Natural killer cell treated with Interleukin-12 subunit alpha and Interleukin-12 subunit beta and Interleukin-15 and Interleukin-18, amount 100 ng/mL, for 72 hours (primary cell): ENCODE results near the gene POLE. TPM values are rescaled to one million over a fixed set of nuclear protein-coding genes. Genes with fewer than 3 reads are reported as not detected.
"Not testable (repeated sequence)": the region's sequence is repeated elsewhere in the genome, so short reads cannot be mapped to it uniquely, and the experiment has no call there.

Experiments used
- ATAC-seq, 2 donors: fragments of 150-1000 bp; cut with Tn5 transposase in 1 of 2; sonication (Bioruptor Pico), chemical (Tn5 transposase) in 1 of 2; 2 replicates each; pipeline ENCODE4 v1.10.0; 2021
- DNase-seq: peaks from one replicate; pipeline ENCODE4 v3.0.0; 2022; ENCODE audit warnings: low spot score
- H3K27ac Mint-ChIP-seq, 2 donors: 1 replicate in 1 of 2; 2 replicates in 1 of 2; pipeline ENCODE4 v1.8.0; 2022; ENCODE audit warnings: mixed read lengths in 2 of 2, mild to moderate bottlenecking in 1 of 2, moderate library complexity in 1 of 2
- H3K27me3 Mint-ChIP-seq, 2 donors: 1 replicate in 1 of 2; 2 replicates in 1 of 2; pipeline ENCODE4 v1.8.0; 2022; ENCODE audit warnings: mixed read lengths in 2 of 2
- H3K36me3 Mint-ChIP-seq: one replicate; pipeline ENCODE4 v1.8.0; 2022; ENCODE audit warnings: mixed read lengths
- H3K4me1 Mint-ChIP-seq, 2 donors: 1 replicate in 1 of 2; 2 replicates in 1 of 2; pipeline ENCODE4 v1.8.0; 2022; ENCODE audit warnings: low read depth in 2 of 2, mixed read lengths in 2 of 2, mild to moderate bottlenecking in 1 of 2
- H3K4me3 Mint-ChIP-seq: one replicate; pipeline ENCODE4 v1.8.0; 2022; ENCODE audit warnings: mixed read lengths
- H3K9me3 Mint-ChIP-seq: 2 replicates; pipeline ENCODE4 v1.8.0; 2022; ENCODE audit warnings: mixed read lengths
- total RNA-seq, 2 donors: library from RNA; stranded (reverse); gene quantifications; one replicate each; pipeline ENCODE4 v1.2.3, GENCODE V29; 2022

The POLE gene
- total RNA-seq, 2 donors from 2014 or later = 94.3 to 265 TPM

GRCh38 chr12:132710043-132710404, 22.9 kb upstream of the POLE start:
- Mint-ChIP-seq H3K27ac (peak overlapping the region; percentile 64 to 83), H3K27me3 (no peaks in the 10 kb centered on the region), H3K9me3 (no peaks in the 10 kb centered on the region), H3K36me3 (no peaks in the 10 kb centered on the region), H3K4me3 (peak overlapping the region; percentile 91), H3K4me1 (peaks cover 5 to 18% of the 10 kb centered on the region in 2 donors)
- ATAC-seq = peak; percentile 33 to 37
- no peak for DNase-seq

GRCh38 chr12:132708150-132708549, 21.0 kb upstream of the POLE start:
- ATAC-seq (no peak), DNase-seq (no peak)
- Mint-ChIP-seq H3K36me3 (no peaks in the 10 kb centered on the region), H3K27me3 (no peaks in the 10 kb centered on the region), H3K9me3 (no peaks in the 10 kb centered on the region), H3K4me1 (peaks cover 5 to 19% of the 10 kb centered on the region in 2 donors), H3K4me3 (no peak overlapping the region), H3K27ac (peak overlapping the region in 1 of 2 donors; percentile 57)

GRCh38 chr12:132707241-132707640, 20.1 kb upstream of the POLE start:
- H3K4me1 Mint-ChIP-seq = peaks cover 5 to 20% of the 10 kb centered on the region in 2 donors
- ATAC-seq (no peak), DNase-seq (no peak)
- peak overlapping the region; percentile 48 for H3K4me3 Mint-ChIP-seq
- no peaks in the 10 kb centered on the region for H3K27me3 Mint-ChIP-seq
- no peaks in the 10 kb centered on the region for H3K36me3 Mint-ChIP-seq
- H3K9me3 Mint-ChIP-seq = no peaks in the 10 kb centered on the region
- H3K27ac Mint-ChIP-seq = no peak overlapping the region

- no peak overlapping the region for H3K4me3 Mint-ChIP-seq
- peak in 1 of 2 donors; percentile 43 for ATAC-seq
- H3K27ac Mint-ChIP-seq = peak overlapping the region in 1 of 2 donors; percentile 34
- no peaks in the 10 kb centered on the region for H3K9me3 Mint-ChIP-seq
- H3K36me3 Mint-ChIP-seq = peaks cover 4% of the 10 kb centered on the region
- H3K4me1 Mint-ChIP-seq = peaks cover 0 to 13% of the 10 kb centered on the region in 2 donors
- no peak for DNase-seq
- no peaks in the 10 kb centered on the region for H3K27me3 Mint-ChIP-seq
These were observed 16.5 kb upstream of the POLE start for GRCh38 chr12:132703641-132704040.

GRCh38 chr12:132702640-132703039, 15.5 kb upstream of the POLE start:
- H3K4me3 Mint-ChIP-seq = no peak overlapping the region
- no peaks in the 10 kb centered on the region for H3K27me3 Mint-ChIP-seq
- H3K27ac Mint-ChIP-seq = no peak overlapping the region
- peaks cover 4% of the 10 kb centered on the region for H3K36me3 Mint-ChIP-seq
- DNase-seq = no peak
- ATAC-seq = no peak
- peaks cover 0 to 10% of the 10 kb centered on the region in 2 donors for H3K4me1 Mint-ChIP-seq
- no peaks in the 10 kb centered on the region for H3K9me3 Mint-ChIP-seq

GRCh38 chr12:132700212-132700822, 13.2 kb upstream of the POLE start:
- H3K4me1 Mint-ChIP-seq = peaks cover 2 to 8% of the 10 kb centered on the region in 2 donors
- no peak overlapping the region for H3K4me3 Mint-ChIP-seq
- no peaks in the 10 kb centered on the region for H3K9me3 Mint-ChIP-seq
- DNase-seq (no peak), ATAC-seq (no peak)
- H3K36me3 Mint-ChIP-seq = peaks cover 9% of the 10 kb centered on the region
- H3K27me3 Mint-ChIP-seq = no peaks in the 10 kb centered on the region
- no peak overlapping the region for H3K27ac Mint-ChIP-seq

- Mint-ChIP-seq H3K36me3 (peaks cover 10% of the 10 kb centered on the region), H3K4me1 (peaks cover 4 to 5% of the 10 kb centered on the region in 2 donors), H3K27me3 (no peaks in the 10 kb centered on the region), H3K4me3 (no peak overlapping the region), H3K27ac (no peak overlapping the region), H3K9me3 (no peaks in the 10 kb centered on the region)
- DNase-seq (no peak), ATAC-seq (no peak)
These were observed 11.2 kb upstream of the POLE start for GRCh38 chr12:132698341-132698740.

- no peaks in the 10 kb centered on the region for H3K27me3 Mint-ChIP-seq
- H3K4me1 Mint-ChIP-seq = peaks cover 0 to 4% of the 10 kb centered on the region in 2 donors
- no peaks in the 10 kb centered on the region for H3K9me3 Mint-ChIP-seq
- peaks cover 7% of the 10 kb centered on the region for H3K36me3 Mint-ChIP-seq
- no peak overlapping the region for H3K27ac Mint-ChIP-seq
- DNase-seq (no peak), ATAC-seq (no peak)
- no peak overlapping the region for H3K4me3 Mint-ChIP-seq
These were observed 8.3 kb upstream of the POLE start for GRCh38 chr12:132695431-132695830.

- H3K9me3 Mint-ChIP-seq, H3K4me3 Mint-ChIP-seq, H3K36me3 Mint-ChIP-seq, H3K4me1 Mint-ChIP-seq, H3K27me3 Mint-ChIP-seq, H3K27ac Mint-ChIP-seq, ATAC-seq, DNase-seq: not testable (repeated sequence)
These were observed 7.7 kb upstream of the POLE start for GRCh38 chr12:132694888-132695287.

- not testable (repeated sequence) for H3K4me3 Mint-ChIP-seq, H3K9me3 Mint-ChIP-seq, H3K27ac Mint-ChIP-seq, ATAC-seq, DNase-seq, H3K27me3 Mint-ChIP-seq, H3K36me3 Mint-ChIP-seq
- H3K4me1 Mint-ChIP-seq = peaks cover 9 to 10% of the 10 kb centered on the region in 2 donors
These were observed 4.9 kb upstream of the POLE start for GRCh38 chr12:132692030-132692429.

- H3K4me3 Mint-ChIP-seq = peak overlapping the region; percentile 65
- H3K9me3 Mint-ChIP-seq = no peaks in the 10 kb centered on the region
- no peaks in the 10 kb centered on the region for H3K36me3 Mint-ChIP-seq
- DNase-seq = no peak
- H3K4me1 Mint-ChIP-seq = peaks cover 12 to 14% of the 10 kb centered on the region in 2 donors
- H3K27me3 Mint-ChIP-seq = no peaks in the 10 kb centered on the region
- H3K27ac Mint-ChIP-seq = no peak overlapping the region
- ATAC-seq = no peak
These were observed 3.0 kb upstream of the POLE start for GRCh38 chr12:132690112-132690511.

- no peaks in the 10 kb centered on the region for H3K9me3 Mint-ChIP-seq
- DNase-seq (no peak), ATAC-seq (no peak)
- H3K36me3 Mint-ChIP-seq = no peaks in the 10 kb centered on the region
- H3K4me3 Mint-ChIP-seq = peak overlapping the region; percentile 65
- H3K4me1 Mint-ChIP-seq = peaks cover 13 to 16% of the 10 kb centered on the region in 2 donors
- H3K27ac Mint-ChIP-seq = peak overlapping the region in 1 of 2 donors; percentile 11
- H3K27me3 Mint-ChIP-seq = no peaks in the 10 kb centered on the region
These were observed 2.1 kb upstream of the POLE start for GRCh38 chr12:132689227-132689626.

GRCh38 chr12:132686825-132687210, 324 bp downstream of the POLE start:
- ATAC-seq (peak; percentile 2 to 69), DNase-seq (no peak)
- Mint-ChIP-seq H3K36me3 (no peaks in the 10 kb centered on the region), H3K9me3 (no peaks in the 10 kb centered on the region), H3K4me1 (peaks cover 13 to 16% of the 10 kb centered on the region in 2 donors), H3K27me3 (no peaks in the 10 kb centered on the region), H3K27ac (no peak overlapping the region), H3K4me3 (peak overlapping the region; percentile 87)

GRCh38 chr12:132685400-132685799, 1.7 kb downstream of the POLE start:
- peak overlapping the region; percentile 65 for H3K4me3 Mint-ChIP-seq
- H3K9me3 Mint-ChIP-seq = no peaks in the 10 kb centered on the region
- peak overlapping the region in 1 of 2 donors; percentile 35 for H3K27ac Mint-ChIP-seq
- H3K36me3 Mint-ChIP-seq = no peaks in the 10 kb centered on the region
- H3K27me3 Mint-ChIP-seq = no peaks in the 10 kb centered on the region
- DNase-seq (no peak), ATAC-seq (no peak)
- peaks cover 16% of the 10 kb centered on the region in 2 donors for H3K4me1 Mint-ChIP-seq

GRCh38 chr12:132677492-132677891, 9.7 kb downstream of the POLE start:
- H3K27ac Mint-ChIP-seq = no peak overlapping the region
- peaks cover 19% of the 10 kb centered on the region for H3K36me3 Mint-ChIP-seq
- no peaks in the 10 kb centered on the region for H3K27me3 Mint-ChIP-seq
- peaks cover 5 to 9% of the 10 kb centered on the region in 2 donors for H3K4me1 Mint-ChIP-seq
- ATAC-seq = no peak
- H3K4me3 Mint-ChIP-seq = no peak overlapping the region
- no peaks in the 10 kb centered on the region for H3K9me3 Mint-ChIP-seq
- no peak for DNase-seq
